Measurements from ENCODE around the gene CTIF. TPM values are rescaled to one million over a fixed set of nuclear protein-coding genes. Genes with fewer than 3 reads are reported as not detected.

The CTIF gene
- total and polyA plus RNA-seq, 4 donors = 12.2 to 45.7 (median 32.6) TPM

- peaks cover 11 to 25% (median 13%) of the 10 kb centered on the region in 4 donors for H3K36me3 ChIP-seq (ENCODE audit: control insufficient read depth in 4 of 4, insufficient read depth in 4 of 4, low read length in 4 of 4)
- no peak for ATAC-seq (ENCODE audit: insufficient read depth, low FRiP score)
- peaks cover 0 to 12% (median 4%) of the 10 kb centered on the region in 5 donors for H3K4me1 ChIP-seq (ENCODE audit: control insufficient read depth in 5 of 5, insufficient read depth in 5 of 5, low read length in 5 of 5)
- no peaks in the 10 kb centered on the region for H3K27me3 ChIP-seq (ENCODE audit: control insufficient read depth in 3 of 3, insufficient read depth in 3 of 3, low read length in 2 of 3)
- no peak for DNase-seq
- H3K9ac ChIP-seq (ENCODE audit: insufficient read depth in 1 of 2, low read length in 2 of 2) = no peak overlapping the region
- H3K27ac ChIP-seq (ENCODE audit: low read depth in 1 of 2, low read length in 1 of 2) = no peak overlapping the region
- no peak overlapping the region for H3K4me3 ChIP-seq
- peaks cover 0 to 6% (median 3%) of the 10 kb centered on the region in 4 donors for H3K9me3 ChIP-seq (ENCODE audit: control insufficient read depth in 4 of 4, insufficient read depth in 3 of 4, low read length in 3 of 4)
- WGBS, 2 donors = 78 to 82% methylated on average over 6 of the region's 6 CpGs
- TF ChIP-seq, protein P1, sequence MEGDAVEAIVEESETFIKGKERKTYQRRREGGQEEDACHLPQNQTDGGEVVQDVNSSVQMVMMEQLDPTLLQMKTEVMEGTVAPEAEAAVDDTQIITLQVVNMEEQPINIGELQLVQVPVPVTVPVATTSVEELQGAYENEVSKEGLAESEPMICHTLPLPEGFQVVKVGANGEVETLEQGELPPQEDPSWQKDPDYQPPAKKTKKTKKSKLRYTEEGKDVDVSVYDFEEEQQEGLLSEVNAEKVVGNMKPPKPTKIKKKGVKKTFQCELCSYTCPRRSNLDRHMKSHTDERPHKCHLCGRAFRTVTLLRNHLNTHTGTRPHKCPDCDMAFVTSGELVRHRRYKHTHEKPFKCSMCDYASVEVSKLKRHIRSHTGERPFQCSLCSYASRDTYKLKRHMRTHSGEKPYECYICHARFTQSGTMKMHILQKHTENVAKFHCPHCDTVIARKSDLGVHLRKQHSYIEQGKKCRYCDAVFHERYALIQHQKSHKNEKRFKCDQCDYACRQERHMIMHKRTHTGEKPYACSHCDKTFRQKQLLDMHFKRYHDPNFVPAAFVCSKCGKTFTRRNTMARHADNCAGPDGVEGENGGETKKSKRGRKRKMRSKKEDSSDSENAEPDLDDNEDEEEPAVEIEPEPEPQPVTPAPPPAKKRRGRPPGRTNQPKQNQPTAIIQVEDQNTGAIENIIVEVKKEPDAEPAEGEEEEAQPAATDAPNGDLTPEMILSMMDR (IDR thresholded peaks at IDR 0.05; ENCODE audit: control extremely low read depth, extremely low read depth) = no peak
Measured at GRCh38 chr18:48672671-48673340, 134.0 kb downstream of the CTIF start.

DNA sequence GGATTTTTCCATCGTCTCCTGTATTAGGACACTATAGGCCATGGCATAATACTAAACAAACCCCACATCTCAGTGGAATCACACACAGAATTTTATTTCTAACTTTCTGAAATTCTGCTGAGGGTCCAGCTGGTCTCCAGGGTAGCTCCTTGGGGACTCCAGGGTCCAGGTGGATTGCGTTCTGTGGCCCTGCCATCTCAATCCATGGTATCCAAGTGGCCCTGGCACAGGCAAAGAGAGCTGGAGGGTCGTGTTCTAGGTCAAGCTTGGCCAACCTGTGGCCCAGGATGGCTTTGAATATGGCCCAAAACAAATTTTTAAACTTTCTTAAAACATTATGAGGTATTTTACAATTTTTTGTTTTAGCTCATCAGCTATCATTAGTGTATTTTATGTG lies 134.6 kb downstream of the CTIF start:
- WGBS, 2 donors = 60 to 81% methylated on average over 3 of the region's 3 CpGs
- H3K36me3 ChIP-seq (ENCODE audit: control insufficient read depth in 4 of 4, insufficient read depth in 4 of 4, low read length in 4 of 4) = peaks cover 10 to 25% (median 12%) of the 10 kb centered on the region in 4 donors
- DNase-seq (no peak), ATAC-seq (ENCODE audit: insufficient read depth, low FRiP score) (no peak)
- no peaks in the 10 kb centered on the region for H3K27me3 ChIP-seq (ENCODE audit: control insufficient read depth in 3 of 3, insufficient read depth in 3 of 3, low read length in 2 of 3)
- H3K4me3 ChIP-seq = no peak overlapping the region
- no peak overlapping the region for H3K27ac ChIP-seq (ENCODE audit: low read depth in 1 of 2, low read length in 1 of 2)
- TF ChIP-seq, protein P1 (IDR thresholded peaks at IDR 0.05; ENCODE audit: control extremely low read depth, extremely low read depth) = no peak
- peaks cover 0 to 12% (median 4%) of the 10 kb centered on the region in 5 donors for H3K4me1 ChIP-seq (ENCODE audit: control insufficient read depth in 5 of 5, insufficient read depth in 5 of 5, low read length in 5 of 5)
- H3K9me3 ChIP-seq (ENCODE audit: control insufficient read depth in 4 of 4, insufficient read depth in 3 of 4, low read length in 3 of 4) = peaks cover 0 to 6% (median 3%) of the 10 kb centered on the region in 4 donors
- H3K9ac ChIP-seq (ENCODE audit: insufficient read depth in 1 of 2, low read length in 2 of 2) = no peak overlapping the region

DNA sequence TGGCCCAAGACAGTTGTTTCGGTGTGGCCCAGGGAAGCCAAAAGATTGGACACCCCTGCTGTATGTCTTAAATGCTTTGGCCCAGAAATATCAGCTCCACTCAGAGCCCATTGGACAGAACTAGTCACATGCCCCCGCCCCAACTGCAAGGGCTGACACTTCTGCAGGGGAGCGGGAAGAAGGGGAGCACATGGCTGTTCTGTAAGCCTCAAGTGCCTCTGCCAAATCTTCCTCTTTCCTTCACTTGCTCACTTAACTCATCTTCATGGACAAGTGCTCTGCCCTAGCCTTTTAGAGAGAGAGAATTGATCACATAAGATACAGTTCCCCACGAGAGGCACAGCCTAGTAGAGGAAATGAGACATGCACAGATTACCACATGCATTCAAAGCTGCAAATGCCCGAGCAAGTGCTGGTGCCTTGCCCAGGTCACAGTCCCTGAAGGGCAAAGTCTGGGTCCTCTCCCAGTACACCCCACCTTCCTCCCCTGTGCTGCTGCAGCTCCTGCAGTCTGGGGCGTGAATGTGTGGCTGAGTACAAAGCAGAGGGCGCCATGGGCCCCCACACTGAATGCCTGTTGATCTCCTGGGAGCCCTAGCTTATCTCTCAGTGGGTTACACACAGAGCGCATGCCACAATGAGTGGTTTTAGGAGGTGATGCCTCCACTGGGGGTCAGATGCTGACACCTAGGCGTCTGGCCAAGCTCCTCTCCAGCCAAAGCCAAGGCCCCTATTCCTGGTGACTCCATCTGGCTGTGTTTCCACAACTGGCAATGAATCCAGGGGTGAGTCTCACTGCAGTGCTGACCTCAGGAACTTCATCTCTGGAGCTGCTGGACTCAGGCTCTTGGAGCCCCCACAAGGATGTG lies 135.3 kb downstream of the CTIF start:
- Histone ChIP-seq H3K9me3 (ENCODE audit: control insufficient read depth in 4 of 4, insufficient read depth in 3 of 4, low read length in 3 of 4) (peaks cover 0 to 6% (median 3%) of the 10 kb centered on the region in 4 donors), H3K9ac (ENCODE audit: insufficient read depth in 1 of 2, low read length in 2 of 2) (no peak overlapping the region), H3K4me1 (ENCODE audit: control insufficient read depth in 5 of 5, insufficient read depth in 5 of 5, low read length in 5 of 5) (peaks cover under 1 to 13% (median 4%) of the 10 kb centered on the region in 5 donors), H3K36me3 (ENCODE audit: control insufficient read depth in 4 of 4, insufficient read depth in 4 of 4, low read length in 4 of 4) (peaks cover 10 to 25% (median 12%) of the 10 kb centered on the region in 4 donors), H3K4me3 (no peak overlapping the region), H3K27ac (ENCODE audit: low read depth in 1 of 2, low read length in 1 of 2) (no peak overlapping the region), H3K27me3 (ENCODE audit: control insufficient read depth in 3 of 3, insufficient read depth in 3 of 3, low read length in 2 of 3) (no peaks in the 10 kb centered on the region)
- no peak for ATAC-seq (ENCODE audit: insufficient read depth, low FRiP score)
- TF ChIP-seq, protein P1 (IDR thresholded peaks at IDR 0.05; ENCODE audit: control extremely low read depth, extremely low read depth) = no peak
- no peak for DNase-seq
- 68 to 79% methylated on average over 9 of the region's 9 CpGs for WGBS, 2 donors
